Activated CD4-positive, alpha-beta T cell treated with anti-CD3 and anti-CD28 coated beads, Interleukin-2, Interleukin-4, amounts not matched to agents 100 ng/mL and 50 ng/mL, durations not matched to agents 16 hours and 8 hours (primary cell): ENCODE data around the gene TSC22D2.
"Not testable (repeated sequence)": the region's sequence is repeated elsewhere in the genome, so short reads cannot be mapped to it uniquely, and the experiment has no call there.

Source experiments
- DNase-seq: peaks from one replicate; pipeline ENCODE4 v3.0.0-alpha.2; 2020; ENCODE audit warnings: low spot score

The TSC22D2 gene

DNA sequence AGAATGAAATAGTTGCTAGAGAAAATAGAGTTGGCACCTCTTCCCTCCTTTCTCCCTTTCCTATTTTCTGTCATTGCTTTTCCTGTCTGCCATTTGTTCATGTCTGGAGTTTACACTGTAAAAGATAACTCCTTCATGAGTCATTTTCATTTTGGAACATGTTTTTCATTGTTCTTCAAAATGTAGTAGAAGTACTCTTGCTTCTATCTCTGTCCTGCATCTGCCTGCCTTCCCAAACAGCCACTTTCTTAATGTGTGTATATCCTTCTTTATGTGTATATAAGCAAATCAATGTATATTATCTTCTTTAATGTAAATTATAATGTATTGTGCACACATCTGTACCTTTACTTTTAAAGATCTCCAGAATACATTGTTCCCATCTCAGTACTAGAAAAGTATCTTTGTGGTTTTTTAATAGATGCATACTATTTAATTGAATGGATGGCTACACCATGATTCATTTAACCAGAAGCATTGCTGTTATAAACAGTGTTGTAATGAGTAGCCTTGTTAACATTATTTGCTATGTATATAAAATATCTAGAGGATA lies 41.1 kb downstream of the TSC22D2 start:
- no peak for DNase-seq

- no peak for DNase-seq
Observed at GRCh38 chr3:150450916-150451315, 42.8 kb downstream of the TSC22D2 start.

- DNase-seq, result no peak
Observed at GRCh38 chr3:150451329-150452048, 43.4 kb downstream of the TSC22D2 start.

GRCh38 chr3:150453353-150453752 lies 45.3 kb downstream of the TSC22D2 start:
- no peak for DNase-seq

DNA sequence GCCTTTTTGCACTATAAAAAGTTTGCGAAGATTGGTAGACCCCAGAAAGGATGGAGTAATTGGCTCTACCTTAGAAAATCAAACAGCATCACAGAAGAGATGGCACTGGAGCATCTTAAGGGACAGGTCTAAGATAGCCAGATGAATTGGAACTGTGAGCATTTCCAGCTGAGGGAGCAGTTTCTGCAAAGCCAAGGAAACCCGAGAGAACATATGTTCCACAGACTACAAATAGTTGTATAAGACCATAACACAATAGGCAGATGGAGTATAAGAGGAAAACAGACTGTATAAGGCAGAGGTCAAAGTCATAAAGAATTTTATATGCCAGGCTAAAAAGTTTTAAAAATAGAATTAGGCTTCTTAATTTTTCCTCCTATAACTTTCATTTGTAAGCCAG lies 46.0 kb downstream of the TSC22D2 start:
- no peak for DNase-seq

- DNase-seq, result no peak
Observed at GRCh38 chr3:150454622-150455021, 46.5 kb downstream of the TSC22D2 start.

- no peak for DNase-seq
Observed at GRCh38 chr3:150455341-150455740, 47.2 kb downstream of the TSC22D2 start.

GRCh38 chr3:150458001-150458400 lies 49.9 kb downstream of the TSC22D2 start:
- no peak for DNase-seq

GRCh38 chr3:150460484-150460883 lies 52.4 kb downstream of the TSC22D2 start:
- DNase-seq, result no peak

DNA sequence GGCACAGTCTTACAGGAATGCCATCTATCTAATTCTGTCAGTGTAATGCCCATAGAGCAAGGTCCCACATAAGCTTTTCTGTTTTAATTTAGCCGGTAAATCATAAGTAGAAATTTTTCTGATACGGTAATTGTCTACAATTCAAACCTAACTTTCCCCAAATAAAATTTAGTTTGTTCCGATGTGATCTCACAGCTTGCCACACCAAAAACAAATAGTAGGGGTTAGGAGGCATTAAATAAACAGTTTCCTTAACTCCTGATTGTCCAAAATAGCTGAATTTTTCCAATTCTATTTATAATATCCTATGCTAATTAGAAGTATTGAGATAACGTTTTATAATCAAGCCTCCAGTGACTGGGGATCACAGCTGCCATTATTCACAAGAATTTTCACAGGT lies 53.3 kb downstream of the TSC22D2 start:
- DNase-seq, result no peak

DNA sequence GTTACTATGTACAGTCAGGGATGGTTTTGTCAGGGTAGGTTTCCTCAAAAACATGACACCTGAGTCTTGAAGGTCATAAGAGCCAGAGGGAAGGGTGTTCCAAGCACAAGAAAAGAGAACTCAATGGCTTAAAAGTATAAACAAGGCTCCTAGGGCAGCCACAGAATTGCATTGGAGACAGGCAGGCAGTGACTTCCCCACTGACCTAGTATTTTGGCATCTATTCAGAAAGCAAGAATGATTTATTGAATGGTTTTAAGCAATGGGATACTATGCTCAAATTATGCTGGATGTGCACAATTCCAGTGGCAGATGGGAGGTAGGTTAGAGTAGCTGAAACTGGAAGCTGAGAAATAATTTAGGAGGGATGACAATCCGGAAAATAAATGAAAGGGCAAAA lies 54.0 kb downstream of the TSC22D2 start:
- no peak for DNase-seq

- DNase-seq, result no peak
Observed at GRCh38 chr3:150464684-150465083, 56.6 kb downstream of the TSC22D2 start.

DNA sequence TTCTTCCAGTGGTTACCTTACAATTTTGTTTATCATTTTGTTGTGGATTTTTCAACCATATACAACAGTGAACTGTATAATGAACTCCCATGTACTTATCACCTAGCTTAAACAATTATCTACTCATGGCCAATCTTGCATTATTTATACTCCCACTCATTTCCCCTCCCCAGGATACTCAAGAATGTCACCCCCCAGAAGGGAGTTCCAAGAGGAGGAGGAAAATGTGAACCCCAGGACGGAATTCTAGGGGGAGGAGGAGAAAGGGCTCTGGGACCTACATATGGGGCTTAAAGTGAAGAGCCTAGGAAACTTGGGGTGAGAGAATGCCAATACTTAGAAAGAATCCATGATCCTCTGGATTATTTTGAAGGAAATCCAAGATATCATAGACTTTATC lies 59.3 kb downstream of the TSC22D2 start:
- no peak for DNase-seq

DNA sequence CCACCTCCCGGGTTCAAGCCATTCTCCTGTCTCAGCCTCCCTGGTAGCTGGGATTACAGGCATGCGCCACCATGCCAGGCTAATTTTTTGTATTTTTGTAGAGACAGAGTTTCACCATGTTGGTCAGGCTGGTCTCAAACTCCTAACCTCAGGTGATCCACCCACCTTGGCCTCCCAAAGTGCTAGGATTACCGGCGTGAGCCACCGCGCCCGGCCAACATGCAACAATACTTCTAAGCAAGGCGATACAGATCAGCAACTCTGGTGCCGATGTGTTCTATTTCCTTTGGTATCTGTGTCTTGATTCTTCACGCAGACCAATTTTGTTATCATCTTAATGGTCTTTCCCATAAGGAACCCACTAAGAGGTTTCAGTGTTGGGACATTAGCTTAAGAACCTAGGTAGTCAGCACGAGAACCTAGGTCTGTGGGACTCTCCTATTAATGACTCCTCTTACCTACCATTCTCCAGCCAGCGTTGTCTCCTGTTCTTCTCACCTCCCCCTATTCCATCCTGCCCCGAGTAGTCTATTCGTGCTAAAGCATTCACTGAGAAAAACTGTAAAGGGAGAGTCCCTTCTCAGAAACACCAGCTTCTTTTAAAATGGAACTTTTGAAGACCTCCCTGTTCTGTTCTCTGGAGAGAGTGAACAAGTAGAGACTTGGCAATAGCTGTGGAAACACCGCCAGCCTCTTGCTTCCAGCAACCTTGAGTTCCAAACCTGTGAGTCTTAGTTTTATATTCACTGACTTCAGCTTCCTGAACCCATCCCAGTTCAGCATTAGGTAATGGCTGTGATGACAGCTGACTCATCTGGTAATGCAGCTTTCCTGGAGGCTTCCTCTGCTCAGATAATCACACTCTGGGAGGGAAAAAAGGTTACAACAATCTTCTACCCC lies 61.2 kb downstream of the TSC22D2 start:
- DNase-seq, result no peak

- DNase-seq, result no peak
Observed at GRCh38 chr3:150469931-150470740, 62.0 kb downstream of the TSC22D2 start.

GRCh38 chr3:150472421-150472820 lies 64.3 kb downstream of the TSC22D2 start:
- DNase-seq, result no peak

GRCh38 chr3:150473161-150473560 lies 65.1 kb downstream of the TSC22D2 start:
- DNase-seq, result not testable (repeated sequence)

DNA sequence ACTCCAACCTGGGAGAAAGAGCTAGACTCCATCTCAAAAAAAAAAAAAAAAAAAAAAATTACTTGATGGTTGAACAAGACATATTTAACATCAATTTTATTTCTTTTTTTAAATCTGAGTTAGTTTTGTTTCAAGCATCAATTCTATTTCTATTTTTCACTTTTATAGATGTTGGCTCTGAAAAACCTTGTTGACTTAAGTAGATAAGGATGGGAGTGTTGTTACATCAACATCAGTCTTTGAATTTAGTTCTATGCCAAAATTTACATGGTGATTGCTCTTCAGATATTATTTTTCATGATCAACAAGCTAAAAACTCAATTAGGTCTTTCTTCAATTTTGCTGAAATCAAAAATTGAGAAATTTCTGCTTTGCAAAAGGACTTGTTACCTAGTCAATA lies 71.3 kb downstream of the TSC22D2 start:
- DNase-seq, result no peak

DNA sequence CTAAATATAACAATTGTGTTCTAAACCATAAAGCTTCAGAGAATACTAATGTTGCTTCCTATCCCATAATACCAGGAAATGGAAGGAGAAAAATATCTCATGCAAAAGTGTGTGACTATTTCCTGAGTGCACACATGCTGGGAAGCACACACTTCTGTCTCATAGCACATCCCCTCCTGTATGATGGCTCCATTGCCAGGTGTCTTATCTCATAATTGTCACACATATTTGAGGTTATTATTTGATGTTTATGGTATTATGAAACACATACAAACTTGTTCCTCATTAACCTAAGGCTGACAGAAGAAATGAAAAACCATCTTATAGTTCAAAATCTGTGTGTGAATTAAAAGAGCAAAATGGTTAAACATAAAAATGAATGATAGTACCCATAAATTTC lies 72.8 kb downstream of the TSC22D2 start:
- DNase-seq, result no peak

- DNase-seq, result no peak
Observed at GRCh38 chr3:150483226-150483625, 75.1 kb downstream of the TSC22D2 start.

DNA sequence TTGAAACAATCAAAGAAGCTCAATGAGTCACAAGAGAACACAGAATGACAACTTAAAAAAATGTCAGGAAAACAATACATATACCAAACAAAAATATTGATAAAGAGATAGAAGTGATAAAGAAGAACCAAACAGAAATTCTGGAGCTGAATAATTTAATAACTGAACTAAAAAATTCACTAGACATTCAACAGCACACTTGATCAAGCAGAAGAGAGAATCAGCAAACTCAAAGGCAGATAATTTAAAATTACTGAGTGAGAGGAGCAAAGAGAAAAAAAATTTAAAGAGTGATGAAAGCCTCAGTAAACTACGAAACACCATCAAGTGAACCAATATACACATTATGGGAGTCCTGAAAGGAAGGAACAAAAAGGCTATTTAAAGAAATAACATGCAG lies 76.3 kb downstream of the TSC22D2 start:
- no peak for DNase-seq

DNA sequence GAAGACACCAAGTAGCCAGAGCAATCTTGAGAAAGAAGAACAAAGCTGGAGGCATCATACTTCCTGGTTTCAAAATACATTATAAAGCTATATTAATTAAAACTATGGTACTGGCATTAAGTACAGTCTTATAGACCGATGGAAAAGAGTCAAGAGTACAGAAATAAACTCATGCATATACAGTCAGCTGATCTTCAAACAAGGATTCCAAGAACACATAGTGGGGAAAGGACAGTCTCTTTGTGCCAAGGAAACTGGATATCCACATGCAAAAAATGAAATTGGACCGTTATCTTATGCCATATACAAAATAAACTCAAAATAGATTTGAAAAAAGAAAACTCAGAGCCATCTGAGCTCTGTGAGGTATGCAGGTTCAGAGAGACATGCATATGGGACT lies 80.8 kb downstream of the TSC22D2 start:
- no peak for DNase-seq
